Measurements from ENCODE around the gene CRKL.

Gene CRKL

GRCh38 chr22:20997536-20998257, 80.5 kb downstream of the CRKL start:
- no peak overlapping the region for H3K27ac ChIP-seq (ENCODE audit: insufficient read depth in 1 of 2, low read depth in 1 of 2, low read length in 2 of 2, poor library complexity in 1 of 2, severe bottlenecking in 2 of 2)
- ChIA-PET CTCF (interaction anchor here (0.8 kb wide), 1 partner anchor 112 kb away, joined by 3 read pairs; no protein-coding TSS in a partner anchor), POLR2A (no interaction called here)
- 94% methylated on average over 7 of the region's 13 CpGs for WGBS (ENCODE audit: insufficient coverage)
- peaks cover 2 to 70% (median 43%) of the 10 kb centered on the region in 4 experiments for H3K36me3 ChIP-seq (ENCODE audit: control insufficient read depth in 4 of 4, insufficient read depth in 4 of 4, low read length in 3 of 4)
- H3K27me3 ChIP-seq (replicated peaks in 2 of 5; ENCODE audit: control insufficient read depth in 4 of 5, insufficient read depth in 5 of 5, low read length in 4 of 5), result no peaks in the 10 kb centered on the region
- no peaks in the 10 kb centered on the region for H3K9me3 ChIP-seq (ENCODE audit: control extremely low read depth in 1 of 5, control insufficient read depth in 4 of 5, insufficient read depth in 2 of 5, low read depth in 1 of 5, low read length in 4 of 5)
- H3K4me1 ChIP-seq (ENCODE audit: control extremely low read depth in 1 of 4, control insufficient read depth in 4 of 4, insufficient read depth in 4 of 4, low read length in 3 of 4), result peaks cover 0 to 23% (median 21%) of the 10 kb centered on the region in 4 experiments
- DNase-seq, result no peak
- H3K4me3 ChIP-seq (ENCODE audit: control insufficient read depth in 1 of 7, extremely low read depth in 1 of 7, insufficient read depth in 4 of 7, low read depth in 2 of 7, low read length in 6 of 7), result no peak overlapping the region

- Histone ChIP-seq H3K4me3 (ENCODE audit: control insufficient read depth in 1 of 7, extremely low read depth in 1 of 7, insufficient read depth in 4 of 7, low read depth in 2 of 7, low read length in 6 of 7) (no peak overlapping the region), H3K36me3 (ENCODE audit: control insufficient read depth in 4 of 4, insufficient read depth in 4 of 4, low read length in 3 of 4) (peaks cover 2 to 64% (median 37%) of the 10 kb centered on the region in 4 experiments), H3K4me1 (ENCODE audit: control extremely low read depth in 1 of 4, control insufficient read depth in 4 of 4, insufficient read depth in 4 of 4, low read length in 3 of 4) (peaks cover 4 to 33% (median 31%) of the 10 kb centered on the region in 4 experiments), H3K9me3 (ENCODE audit: control extremely low read depth in 1 of 5, control insufficient read depth in 4 of 5, insufficient read depth in 2 of 5, low read depth in 1 of 5, low read length in 4 of 5) (no peaks in the 10 kb centered on the region), H3K27ac (ENCODE audit: insufficient read depth in 1 of 2, low read depth in 1 of 2, low read length in 2 of 2, poor library complexity in 1 of 2, severe bottlenecking in 2 of 2) (peak overlapping the region in 1 of 2 experiments; percentile 3), H3K27me3 (replicated peaks in 2 of 5; ENCODE audit: control insufficient read depth in 4 of 5, insufficient read depth in 5 of 5, low read length in 4 of 5) (no peaks in the 10 kb centered on the region)
- ChIA-PET POLR2A (interaction anchor here (0.8 kb wide), 1 partner anchor 17 kb away, joined by 3 read pairs; the partner anchor contains the start of gene LZTR1), CTCF (interaction anchor here (2.1 kb wide), 1 partner anchor 8 kb away, joined by 7 read pairs; no protein-coding TSS in a partner anchor)
- WGBS (ENCODE audit: insufficient coverage), result 79% methylated on average over 4 of the region's 7 CpGs
- no peak for DNase-seq
These were observed 81.5 kb downstream of the CRKL start for GRCh38 chr22:20998411-20999336.

- H3K4me3 ChIP-seq (ENCODE audit: control insufficient read depth in 1 of 7, extremely low read depth in 1 of 7, insufficient read depth in 4 of 7, low read depth in 2 of 7, low read length in 6 of 7), result peak overlapping the region in 1 of 7 experiments; percentile 69
- ChIA-PET POLR2A (interaction anchor here (0.8 kb wide), 1 partner anchor 18 kb away, joined by 3 read pairs; the partner anchor contains the start of gene LZTR1), CTCF (interaction anchor here (0.6 to 2.1 kb wide), 2 partner anchors 9 to 90 kb away, joined by 3 to 7 read pairs; no protein-coding TSS in a partner anchor)
- H3K27me3 ChIP-seq (replicated peaks in 2 of 5; ENCODE audit: control insufficient read depth in 4 of 5, insufficient read depth in 5 of 5, low read length in 4 of 5), result no peaks in the 10 kb centered on the region
- no peak for DNase-seq
- H3K4me1 ChIP-seq (ENCODE audit: control extremely low read depth in 1 of 4, control insufficient read depth in 4 of 4, insufficient read depth in 4 of 4, low read length in 3 of 4), result peaks cover 4 to 35% (median 32%) of the 10 kb centered on the region in 4 experiments
- WGBS (ENCODE audit: insufficient coverage), result 93% methylated on average over 25 of the region's 27 CpGs
- H3K9me3 ChIP-seq (ENCODE audit: control extremely low read depth in 1 of 5, control insufficient read depth in 4 of 5, insufficient read depth in 2 of 5, low read depth in 1 of 5, low read length in 4 of 5), result no peaks in the 10 kb centered on the region
- peaks cover 2 to 56% (median 35%) of the 10 kb centered on the region in 4 experiments for H3K36me3 ChIP-seq (ENCODE audit: control insufficient read depth in 4 of 4, insufficient read depth in 4 of 4, low read length in 3 of 4)
- peak overlapping the region in 1 of 2 experiments; percentile 98 for H3K27ac ChIP-seq (ENCODE audit: insufficient read depth in 1 of 2, low read depth in 1 of 2, low read length in 2 of 2, poor library complexity in 1 of 2, severe bottlenecking in 2 of 2)
These were observed 82.4 kb downstream of the CRKL start for GRCh38 chr22:20999350-21000206.

- WGBS (ENCODE audit: insufficient coverage), result 81% methylated on average over 16 of the region's 22 CpGs
- Histone ChIP-seq H3K27ac (ENCODE audit: insufficient read depth in 1 of 2, low read depth in 1 of 2, low read length in 2 of 2, poor library complexity in 1 of 2, severe bottlenecking in 2 of 2) (peak overlapping the region; percentile 93 to 98), H3K27me3 (replicated peaks in 2 of 5; ENCODE audit: control insufficient read depth in 4 of 5, insufficient read depth in 5 of 5, low read length in 4 of 5) (no peaks in the 10 kb centered on the region), H3K4me3 (ENCODE audit: control insufficient read depth in 1 of 7, extremely low read depth in 1 of 7, insufficient read depth in 4 of 7, low read depth in 2 of 7, low read length in 6 of 7) (peak overlapping the region in 5 of 7 experiments; percentile 69 to 93 (median 80)), H3K36me3 (ENCODE audit: control insufficient read depth in 4 of 4, insufficient read depth in 4 of 4, low read length in 3 of 4) (peaks cover 2 to 48% (median 31%) of the 10 kb centered on the region in 4 experiments), H3K9me3 (ENCODE audit: control extremely low read depth in 1 of 5, control insufficient read depth in 4 of 5, insufficient read depth in 2 of 5, low read depth in 1 of 5, low read length in 4 of 5) (no peaks in the 10 kb centered on the region), H3K4me1 (ENCODE audit: control extremely low read depth in 1 of 4, control insufficient read depth in 4 of 4, insufficient read depth in 4 of 4, low read length in 3 of 4) (peaks cover 4 to 35% (median 32%) of the 10 kb centered on the region in 4 experiments)
- ChIA-PET POLR2A (no interaction called here), CTCF (interaction anchor here (2.1 kb wide), 1 partner anchor 10 kb away, joined by 7 read pairs; no protein-coding TSS in a partner anchor)
- no peak for DNase-seq
These were observed 83.2 kb downstream of the CRKL start for GRCh38 chr22:21000207-21000986.

GRCh38 chr22:21000987-21001600, 83.9 kb downstream of the CRKL start:
- ChIA-PET POLR2A (no interaction called here), CTCF (interaction anchor here (2.1 kb wide), 1 partner anchor 10 kb away, joined by 7 read pairs; no protein-coding TSS in a partner anchor)
- H3K4me1 ChIP-seq (ENCODE audit: control extremely low read depth in 1 of 4, control insufficient read depth in 4 of 4, insufficient read depth in 4 of 4, low read length in 3 of 4), result peaks cover 4 to 35% (median 32%) of the 10 kb centered on the region in 4 experiments
- 3% methylated on average over 19 of the region's 26 CpGs for WGBS (ENCODE audit: insufficient coverage)
- H3K36me3 ChIP-seq (ENCODE audit: control insufficient read depth in 4 of 4, insufficient read depth in 4 of 4, low read length in 3 of 4), result peaks cover 2 to 44% (median 29%) of the 10 kb centered on the region in 4 experiments
- no peak for DNase-seq
- peak overlapping the region in 6 of 7 experiments; percentile 69 to 93 (median 80) for H3K4me3 ChIP-seq (ENCODE audit: control insufficient read depth in 1 of 7, extremely low read depth in 1 of 7, insufficient read depth in 4 of 7, low read depth in 2 of 7, low read length in 6 of 7)
- no peaks in the 10 kb centered on the region for H3K27me3 ChIP-seq (replicated peaks in 2 of 5; ENCODE audit: control insufficient read depth in 4 of 5, insufficient read depth in 5 of 5, low read length in 4 of 5)
- peak overlapping the region; percentile 93 to 98 for H3K27ac ChIP-seq (ENCODE audit: insufficient read depth in 1 of 2, low read depth in 1 of 2, low read length in 2 of 2, poor library complexity in 1 of 2, severe bottlenecking in 2 of 2)
- H3K9me3 ChIP-seq (ENCODE audit: control extremely low read depth in 1 of 5, control insufficient read depth in 4 of 5, insufficient read depth in 2 of 5, low read depth in 1 of 5, low read length in 4 of 5), result no peaks in the 10 kb centered on the region

Measured in common myeloid progenitor, CD34-positive (primary cell).